MCF 10A (cell line): ENCODE data around the gene ATXN7L1. TPM values are rescaled to one million over a fixed set of nuclear protein-coding genes. Genes with fewer than 3 reads are reported as not detected.

Experiments used
- BruUV-seq: library from RNA; stranded (reverse); fragments of 400-500 nt; replicated peaks from 2 replicates; lab custom pipeline; 2021; lab: Mats Ljungman, UMichigan
- CTCF ChIA-PET: fragments of 300-600 bp; sonication (Branson Sonifier 250); formaldehyde crosslinking; extraction: SDS; loops from one replicate; lab custom pipeline; 2021; ENCODE audit warnings: antibody characterized with exemption, inconsistent platforms; lab: Yijun Ruan, JAX
- POLR2A ChIA-PET: fragments of 300-600, 350-650 bp; sonication (Branson Sonifier 250); formaldehyde crosslinking; extraction: SDS; loops from one replicate; lab custom pipeline; 2020; ENCODE audit warnings: antibody characterized with exemption, inconsistent platforms; lab: Yijun Ruan, JAX
- DNase-seq: peaks from one replicate; pipeline ENCODE4 v3.0.0-alpha.2; 2018; ENCODE audit not compliant: unreplicated experiment
- H3K27ac Mint-ChIP-seq: one replicate; pipeline ENCODE4 v1.8.0; 2022; ENCODE audit warnings: mild to moderate bottlenecking, low read depth, mixed read lengths; ENCODE audit not compliant: unreplicated experiment
- H3K27me3 Mint-ChIP-seq: one replicate; pipeline ENCODE4 v1.8.0; 2022; ENCODE audit warnings: mixed read lengths; ENCODE audit not compliant: insufficient read depth, unreplicated experiment
- H3K36me3 Mint-ChIP-seq: one replicate; pipeline ENCODE4 v1.8.0; 2022; ENCODE audit warnings: mild to moderate bottlenecking, moderate library complexity, mixed read lengths; ENCODE audit not compliant: insufficient read depth, unreplicated experiment
- H3K4me1 Mint-ChIP-seq: one replicate; pipeline ENCODE4 v1.8.0; 2022; ENCODE audit warnings: mixed read lengths; ENCODE audit not compliant: insufficient read depth, unreplicated experiment
- H3K4me3 Mint-ChIP-seq: one replicate; pipeline ENCODE4 v1.8.0; 2022; ENCODE audit warnings: mild to moderate bottlenecking, moderate library complexity, mixed read lengths; ENCODE audit not compliant: unreplicated experiment
- H3K9me3 Mint-ChIP-seq: one replicate; pipeline ENCODE4 v1.8.0; 2022; ENCODE audit warnings: mixed read lengths; ENCODE audit not compliant: unreplicated experiment
- intact Hi-C: fragments of 100-400 bp; cut with micrococcal nuclease; formaldehyde crosslinking; loops from 2 replicates; pipeline ENCODE4 v1.14.1; 2022
- total RNA-seq: library from RNA; stranded (reverse); gene quantifications from 2 replicates; pipeline ENCODE4 v1.2.3, GENCODE V29; 2022
- TF ChIP-seq, protein P1 (sequence below): fragments of 200-600 bp; IDR thresholded peaks from one replicate; pipeline ENCODE4 v1.8.0; 2022; ENCODE audit warnings: antibody characterized with exemption, mild to moderate bottlenecking; ENCODE audit not compliant: unreplicated experiment

Gene ATXN7L1
- total RNA-seq, 1 experiment from 2014 or later: 10.0 TPM

GRCh38 chr7:105677817-105678573, 198.4 kb downstream of the ATXN7L1 start:
- no peaks in the 10 kb centered on the region for H3K27me3 Mint-ChIP-seq
- ChIA-PET CTCF (interaction anchor here (1.5 kb wide), 1 partner anchor 83 kb away, joined by 4 read pairs; no protein-coding TSS in a partner anchor), POLR2A (no interaction called here)
- H3K27ac Mint-ChIP-seq: no peak overlapping the region
- peaks cover 17% of the 10 kb centered on the region for H3K4me1 Mint-ChIP-seq
- H3K4me3 Mint-ChIP-seq: no peak overlapping the region
- no peak for DNase-seq
- intact Hi-C loops: no loop called here
- TF ChIP-seq, protein P1, sequence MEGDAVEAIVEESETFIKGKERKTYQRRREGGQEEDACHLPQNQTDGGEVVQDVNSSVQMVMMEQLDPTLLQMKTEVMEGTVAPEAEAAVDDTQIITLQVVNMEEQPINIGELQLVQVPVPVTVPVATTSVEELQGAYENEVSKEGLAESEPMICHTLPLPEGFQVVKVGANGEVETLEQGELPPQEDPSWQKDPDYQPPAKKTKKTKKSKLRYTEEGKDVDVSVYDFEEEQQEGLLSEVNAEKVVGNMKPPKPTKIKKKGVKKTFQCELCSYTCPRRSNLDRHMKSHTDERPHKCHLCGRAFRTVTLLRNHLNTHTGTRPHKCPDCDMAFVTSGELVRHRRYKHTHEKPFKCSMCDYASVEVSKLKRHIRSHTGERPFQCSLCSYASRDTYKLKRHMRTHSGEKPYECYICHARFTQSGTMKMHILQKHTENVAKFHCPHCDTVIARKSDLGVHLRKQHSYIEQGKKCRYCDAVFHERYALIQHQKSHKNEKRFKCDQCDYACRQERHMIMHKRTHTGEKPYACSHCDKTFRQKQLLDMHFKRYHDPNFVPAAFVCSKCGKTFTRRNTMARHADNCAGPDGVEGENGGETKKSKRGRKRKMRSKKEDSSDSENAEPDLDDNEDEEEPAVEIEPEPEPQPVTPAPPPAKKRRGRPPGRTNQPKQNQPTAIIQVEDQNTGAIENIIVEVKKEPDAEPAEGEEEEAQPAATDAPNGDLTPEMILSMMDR: no peak
- BruUV-seq: no TSS peak
- H3K36me3 Mint-ChIP-seq: no peaks in the 10 kb centered on the region
- no peaks in the 10 kb centered on the region for H3K9me3 Mint-ChIP-seq

GRCh38 chr7:105677410-105677730, 199.0 kb downstream of the ATXN7L1 start:
- no TSS peak for BruUV-seq
- H3K4me3 Mint-ChIP-seq: no peak overlapping the region
- peaks cover 11% of the 10 kb centered on the region for H3K4me1 Mint-ChIP-seq
- no peaks in the 10 kb centered on the region for H3K27me3 Mint-ChIP-seq
- CTCF ChIA-PET: interaction anchor here (1.0 to 1.5 kb wide), 3 partner anchors 25 to 365 kb away, joined by 3 to 4 read pairs (median 3); no protein-coding TSS in a partner anchor
- H3K9me3 Mint-ChIP-seq: no peaks in the 10 kb centered on the region
- TF ChIP-seq, protein P1: no peak
- no peaks in the 10 kb centered on the region for H3K36me3 Mint-ChIP-seq
- H3K27ac Mint-ChIP-seq: no peak overlapping the region
- POLR2A ChIA-PET: interaction anchor here (0.9 kb wide), 1 partner anchor 9 kb away, joined by 3 read pairs; no protein-coding TSS in a partner anchor
- no peak for DNase-seq
- intact Hi-C loops: no loop called here

- H3K4me1 Mint-ChIP-seq: peaks cover 10% of the 10 kb centered on the region
- TF ChIP-seq, protein P1: no peak
- no peaks in the 10 kb centered on the region for H3K36me3 Mint-ChIP-seq
- ChIA-PET POLR2A (no interaction called here), CTCF (interaction anchor here (0.6 to 1.4 kb wide), 2 partner anchors 19 to 98 kb away, joined by 3 to 4 read pairs; no protein-coding TSS in a partner anchor)
- H3K9me3 Mint-ChIP-seq: no peaks in the 10 kb centered on the region
- H3K4me3 Mint-ChIP-seq: no peak overlapping the region
- H3K27me3 Mint-ChIP-seq: no peaks in the 10 kb centered on the region
- intact Hi-C loops: no loop called here
- DNase-seq: no peak
- BruUV-seq: no TSS peak
- no peak overlapping the region for H3K27ac Mint-ChIP-seq
Measured at GRCh38 chr7:105675934-105676371, 200.4 kb downstream of the ATXN7L1 start.

DNA sequence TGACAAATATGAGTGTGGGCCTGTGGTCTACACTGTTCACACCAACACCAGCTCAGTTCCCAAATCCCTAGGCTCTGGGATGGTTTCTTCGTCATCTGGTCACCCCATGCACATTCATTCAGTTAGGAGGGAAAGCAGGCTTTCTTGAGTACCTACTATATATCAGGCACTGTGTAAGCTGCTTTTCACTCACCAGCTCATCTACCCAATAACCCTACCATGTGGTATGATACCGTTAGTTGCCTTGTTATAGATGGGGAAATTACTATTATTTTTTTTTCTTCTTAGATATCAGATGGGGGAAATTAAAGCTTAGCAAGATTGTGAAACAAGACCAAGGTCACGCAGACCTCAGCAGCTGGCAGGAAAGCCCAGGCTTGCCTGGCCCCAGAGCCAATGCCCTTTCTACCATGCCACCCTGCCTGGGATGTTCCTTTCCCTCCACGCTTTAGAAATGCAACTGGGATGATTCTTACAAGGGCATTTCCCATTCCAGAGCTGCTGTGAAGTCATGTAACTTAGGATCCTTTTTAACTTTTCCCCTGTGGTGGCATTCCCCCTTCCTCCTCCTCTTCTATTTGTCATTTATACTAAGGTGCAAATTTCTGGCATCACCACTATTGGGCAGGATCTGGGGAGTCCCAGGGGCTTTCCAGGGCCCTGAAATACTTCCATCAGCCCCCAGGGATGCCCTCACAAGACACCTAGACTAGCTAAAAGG, 202.0 kb downstream of the ATXN7L1 start:
- ChIA-PET CTCF (interaction anchor here (0.7 to 1.8 kb wide), 5 partner anchors 11 to 49 kb away, joined by 3 to 10 read pairs (median 3); no protein-coding TSS in a partner anchor), POLR2A (no interaction called here)
- no TSS peak for BruUV-seq
- peaks cover 10% of the 10 kb centered on the region for H3K4me1 Mint-ChIP-seq
- H3K4me3 Mint-ChIP-seq: no peak overlapping the region
- no peak overlapping the region for H3K27ac Mint-ChIP-seq
- intact Hi-C loops: no loop called here
- no peaks in the 10 kb centered on the region for H3K27me3 Mint-ChIP-seq
- TF ChIP-seq, protein P1: no peak
- no peaks in the 10 kb centered on the region for H3K9me3 Mint-ChIP-seq
- H3K36me3 Mint-ChIP-seq: no peaks in the 10 kb centered on the region
- no peak for DNase-seq
